Hematopoietic multipotent progenitor cell treated with erythropoietin and hydrocortisone succinate and interleukin-3 and kit ligand, for 15 days (in vitro differentiated cells): Measurements from ENCODE around the gene KLHL40.
"Not testable (repeated sequence)": the region's sequence is repeated elsewhere in the genome, so short reads cannot be mapped to it uniquely, and the experiment has no call there.

Experiments used
- DNase-seq: peaks from one replicate; pipeline ENCODE4 v3.0.0-alpha.2; 2015; ENCODE audit warnings: low spot score

The KLHL40 gene

GRCh38 chr3:42704136-42704841, 19.0 kb downstream of the KLHL40 start:
- DNase-seq = no peak

GRCh38 chr3:42705058-42705767, 19.9 kb downstream of the KLHL40 start:
- no peak for DNase-seq

- no peak for DNase-seq
Measured at GRCh38 chr3:42705962-42706585, 20.7 kb downstream of the KLHL40 start.

GRCh38 chr3:42706721-42707619, 21.6 kb downstream of the KLHL40 start:
- DNase-seq = no peak

- no peak for DNase-seq
Measured at GRCh38 chr3:42707620-42708355, 22.5 kb downstream of the KLHL40 start.

GRCh38 chr3:42708611-42709151, 23.3 kb downstream of the KLHL40 start:
- DNase-seq = no peak

GRCh38 chr3:42709621-42710020, 24.3 kb downstream of the KLHL40 start:
- no peak for DNase-seq

GRCh38 chr3:42710323-42711021, 25.1 kb downstream of the KLHL40 start:
- DNase-seq = no peak

- DNase-seq = no peak
Measured at GRCh38 chr3:42711491-42712343, 26.4 kb downstream of the KLHL40 start.

- no peak for DNase-seq
Measured at GRCh38 chr3:42712344-42712648, 27.0 kb downstream of the KLHL40 start.

GRCh38 chr3:42712688-42713372, 27.5 kb downstream of the KLHL40 start:
- DNase-seq = no peak

GRCh38 chr3:42713747-42714146, 28.4 kb downstream of the KLHL40 start:
- DNase-seq = no peak

GRCh38 chr3:42714171-42714852, 29.0 kb downstream of the KLHL40 start:
- no peak for DNase-seq

GRCh38 chr3:42717306-42717705, 32.0 kb downstream of the KLHL40 start:
- DNase-seq = no peak

- DNase-seq = no peak
Measured at GRCh38 chr3:42718338-42718737, 33.0 kb downstream of the KLHL40 start.

GRCh38 chr3:42719002-42719401, 33.7 kb downstream of the KLHL40 start:
- no peak for DNase-seq

GRCh38 chr3:42720126-42720525, 34.8 kb downstream of the KLHL40 start:
- DNase-seq = no peak

- DNase-seq = no peak
Measured at GRCh38 chr3:42721690-42722089, 36.4 kb downstream of the KLHL40 start.

GRCh38 chr3:42722442-42722841, 37.1 kb downstream of the KLHL40 start:
- not testable (repeated sequence) for DNase-seq
